Sigmoid colon (tissue), 7 donors: Measurements from ENCODE around the gene KAZN. TPM values are rescaled to one million over a fixed set of nuclear protein-coding genes. Genes with fewer than 3 reads are reported as not detected.

Experiments
- DNase-seq: peaks from one replicate; pipeline ENCODE4 v3.0.0-alpha.2; 2019
- H3K27ac ChIP-seq, 4 donors: fragments of 200-600 bp; sonication (generic); one replicate each; pipeline ENCODE4 v1.5.1; 2016 to 2019; ENCODE audit warnings: mild to moderate bottlenecking in 1 of 4
- H3K27me3 ChIP-seq, 3 donors: fragments of 200-600 bp; sonication (generic); one replicate each; pipeline ENCODE4 v1.5.1; 2019; ENCODE audit warnings: mild to moderate bottlenecking in 1 of 3
- H3K36me3 ChIP-seq, 4 donors: fragments of 200-600 bp; sonication (generic); one replicate each; pipeline ENCODE4 v1.5.1; 2016 to 2019
- H3K4me1 ChIP-seq, 4 donors: fragments of 200-600 bp; sonication (generic); one replicate each; pipeline ENCODE4 v1.5.1; 2017 to 2019
- H3K4me3 ChIP-seq, 4 donors: fragments of 200-600 bp; sonication (generic); one replicate each; pipeline ENCODE4 v1.5.1; 2017 to 2019; ENCODE audit warnings: mild to moderate bottlenecking in 2 of 4, moderate library complexity in 1 of 4
- H3K9me3 ChIP-seq, 4 donors: fragments of 200-600 bp in 3 of 4; sonication (generic) in 3 of 4; one replicate each; pipeline versions ENCODE4 v1.5.1 to v1.6.1; 2013 to 2019
- CTCF ChIP-seq, 4 experiments: fragments of 450-650 bp in 3 of 4; fragments of 200-600 bp in 1 of 4; IDR thresholded peaks; one replicate each; pipeline ENCODE4 v1.5.1; 2016 to 2019; ENCODE audit warnings: antibody characterized with exemption in 4 of 4, mild to moderate bottlenecking in 3 of 4, moderate library complexity in 2 of 4
- EP300 ChIP-seq, 4 donors: sonication (generic); formaldehyde crosslinking; IDR thresholded peaks; one replicate each; pipeline ENCODE4 v1.6.1; 2017; ENCODE audit warnings: antibody characterized with exemption in 4 of 4
- POLR2A ChIP-seq, 2 donors: fragments of 450-650 bp; IDR thresholded peaks; one replicate each; pipeline ENCODE4 v1.6.1; 2016; ENCODE audit warnings: antibody characterized with exemption in 2 of 2, mild to moderate bottlenecking in 2 of 2, moderate library complexity in 2 of 2
- POLR2AphosphoS5 ChIP-seq, 4 donors: sonication (generic); formaldehyde crosslinking; IDR thresholded peaks; one replicate each; pipeline ENCODE4 v1.6.1; 2017; ENCODE audit warnings: antibody characterized with exemption in 4 of 4
- WGBS, 2 donors: extraction: QIAGEN DNeasy Blood & Tissue Kit; methylation state at CpG; one replicate each; pipeline ENCODE4 v1.1.7; 2013; 5-methylcytosine and 5-hydroxymethylcytosine counted together
- intact Hi-C: fragments of 100-400 bp; cut with DNase I; formaldehyde crosslinking; loops from one replicate; pipeline ENCODE4 v1.15.1; 2023
- polyA plus RNA-seq, 3 donors: library from polyadenylated mRNA; stranded (reverse); fragments of 200-250 nt; gene quantifications; one replicate each; pipeline ENCODE4 v1.2.3, GENCODE V29; 2013
- total RNA-seq, 4 donors: library from RNA; depleted of rRNA; stranded (reverse); fragments of >200 nt; gene quantifications; one replicate each; pipeline ENCODE4 v1.1.0, GENCODE V29; 2016
- donor health status: healthy with polysubstance abuse.
- donor health status: Bipolar disorder and iron deficiency.
- donor health status: healthy.

KAZN gene
- total and polyA plus RNA-seq, 7 donors = 2.5 to 11.4 (median 5.6) TPM

- intact Hi-C loops = no loop called here
- no peak for DNase-seq
- Histone ChIP-seq H3K27me3 (no peaks in the 10 kb centered on the region), H3K4me1 (peaks cover 0 to 13% (median 8%) of the 10 kb centered on the region in 4 donors), H3K9me3 (peaks cover 0 to 6% (median 1%) of the 10 kb centered on the region in 4 donors), H3K36me3 (no peaks in the 10 kb centered on the region), H3K27ac (no peak overlapping the region), H3K4me3 (no peak overlapping the region)
- no peak for TF ChIP-seq POLR2AphosphoS5 (IDR thresholded peaks at IDR 0.05)
- no peak for TF ChIP-seq EP300 (IDR thresholded peaks at IDR 0.05)
- TF ChIP-seq POLR2A (IDR thresholded peaks at IDR 0.05) = no peak
- no peak for TF ChIP-seq CTCF (IDR thresholded peaks at IDR 0.05)
- WGBS, 2 donors = 89 to 92% methylated on average over 13 of the region's 13 CpGs
Measured at GRCh38 chr1:14976256-14976655, 377.8 kb downstream of the KAZN start.

GRCh38 chr1:14977338-14977931 lies 378.9 kb downstream of the KAZN start:
- intact Hi-C loops = no loop called here
- 77% methylated on average over 15 of the region's 15 CpGs for WGBS, 2 donors
- Histone ChIP-seq H3K27ac (no peak overlapping the region), H3K4me1 (peaks cover 0 to 5% (median 2%) of the 10 kb centered on the region in 4 donors), H3K36me3 (no peaks in the 10 kb centered on the region), H3K9me3 (peaks cover 0 to 6% (median 1%) of the 10 kb centered on the region in 4 donors), H3K27me3 (no peaks in the 10 kb centered on the region), H3K4me3 (no peak overlapping the region)
- DNase-seq = no peak
- no peak for TF ChIP-seq POLR2AphosphoS5 (IDR thresholded peaks at IDR 0.05)
- TF ChIP-seq EP300 (IDR thresholded peaks at IDR 0.05) = no peak
- no peak for TF ChIP-seq CTCF (IDR thresholded peaks at IDR 0.05)

GRCh38 chr1:14980621-14981218 lies 382.2 kb downstream of the KAZN start:
- H3K27ac ChIP-seq = no peak overlapping the region
- intact Hi-C loops = no loop called here
- DNase-seq = no peak
- no peak overlapping the region for H3K4me3 ChIP-seq
- H3K4me1 ChIP-seq = peaks cover 0 to 3% (median 0%) of the 10 kb centered on the region in 4 donors
- no peaks in the 10 kb centered on the region for H3K36me3 ChIP-seq
- TF ChIP-seq POLR2A (IDR thresholded peaks at IDR 0.05) = no peak
- no peak for TF ChIP-seq EP300 (IDR thresholded peaks at IDR 0.05)
- TF ChIP-seq POLR2AphosphoS5 (IDR thresholded peaks at IDR 0.05) = no peak
- no peak for TF ChIP-seq CTCF (IDR thresholded peaks at IDR 0.05)
- H3K27me3 ChIP-seq = no peaks in the 10 kb centered on the region
- 59 to 77% methylated on average over 17 of the region's 17 CpGs for WGBS, 2 donors
- no peaks in the 10 kb centered on the region for H3K9me3 ChIP-seq

- Histone ChIP-seq H3K36me3 (no peaks in the 10 kb centered on the region), H3K27me3 (no peaks in the 10 kb centered on the region), H3K4me1 (peaks cover 0 to 15% (median 10%) of the 10 kb centered on the region in 4 donors), H3K4me3 (no peak overlapping the region), H3K9me3 (no peaks in the 10 kb centered on the region), H3K27ac (no peak overlapping the region)
- WGBS, 2 donors = 92% methylated on average over 14 of the region's 14 CpGs
- TF ChIP-seq CTCF (IDR thresholded peaks at IDR 0.05) = no peak
- no peak for TF ChIP-seq POLR2AphosphoS5 (IDR thresholded peaks at IDR 0.05)
- no peak for TF ChIP-seq EP300 (IDR thresholded peaks at IDR 0.05)
- TF ChIP-seq POLR2A (IDR thresholded peaks at IDR 0.05) = no peak
- intact Hi-C loops = no loop called here
- no peak for DNase-seq
Measured at GRCh38 chr1:14982029-14982428, 383.5 kb downstream of the KAZN start.
